Activated CD8-positive, alpha-beta memory T cell treated with anti-CD3 and anti-CD28 coated beads, Interleukin-2, amount 50 U/mL, for 48 hours (primary cell): ENCODE data around the gene PUM2.

Experiments used
- DNase-seq: peaks from one replicate; pipeline ENCODE4 v3.0.0-alpha.2; 2020

Gene PUM2

GRCh38 chr2:20343128-20343527 lies 7.5 kb downstream of the PUM2 start:
- no peak for DNase-seq

- no peak for DNase-seq
Observed at GRCh38 chr2:20339012-20339411, 11.6 kb downstream of the PUM2 start.

GRCh38 chr2:20334605-20335203 lies 15.9 kb downstream of the PUM2 start:
- no peak for DNase-seq

DNA sequence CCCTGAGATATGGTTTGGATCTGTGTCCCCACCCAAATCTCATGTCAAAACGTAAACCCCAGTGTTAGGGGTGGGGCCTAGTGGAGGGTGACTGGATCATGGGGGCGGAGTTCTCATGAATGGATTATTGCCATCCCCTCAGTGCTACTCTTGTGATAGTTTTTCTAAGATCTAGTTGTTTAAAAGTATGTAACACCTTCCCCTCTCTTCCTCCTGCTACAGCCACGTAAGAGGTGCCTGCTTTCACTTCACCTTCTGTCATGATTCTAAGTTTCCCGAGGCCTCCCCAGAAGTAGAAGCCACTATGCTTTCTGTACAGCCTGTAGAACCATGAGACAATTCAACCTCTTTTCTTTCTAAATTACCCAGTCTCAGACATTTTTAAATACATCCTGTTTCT lies 16.9 kb downstream of the PUM2 start:
- no peak for DNase-seq

GRCh38 chr2:20330192-20330591 lies 20.5 kb downstream of the PUM2 start:
- DNase-seq: no peak

- DNase-seq: no peak
Observed at GRCh38 chr2:20327370-20327769, 23.3 kb downstream of the PUM2 start.

DNA sequence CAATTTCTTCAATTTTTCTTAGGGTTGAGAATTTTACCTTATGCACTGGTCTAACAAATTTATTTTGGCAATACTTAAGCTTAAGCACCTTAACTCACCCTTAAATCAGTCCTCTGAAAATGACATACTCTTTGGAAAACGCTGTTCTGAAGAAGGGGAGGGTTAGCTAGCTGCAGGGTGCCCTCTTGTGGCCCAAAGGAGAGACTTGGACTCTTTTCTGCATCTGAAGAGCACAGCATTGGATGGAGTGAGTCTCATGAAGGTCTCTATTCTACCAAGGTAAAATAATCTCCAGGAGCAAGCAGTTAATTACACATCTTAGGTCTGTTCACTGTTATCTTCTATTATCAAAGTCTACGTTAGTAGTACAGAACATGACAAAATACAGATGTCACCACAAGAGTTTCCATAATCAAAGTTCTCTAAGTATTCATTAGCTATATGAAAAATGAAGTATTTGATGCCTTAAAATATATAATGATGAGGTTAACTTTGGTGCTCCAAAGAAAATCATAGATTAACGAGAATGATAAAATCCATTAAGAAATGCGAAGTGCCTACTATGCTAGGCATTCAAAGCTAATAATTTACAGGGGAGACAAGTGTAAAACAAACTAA lies 24.4 kb downstream of the PUM2 start:
- DNase-seq: no peak

- DNase-seq: no peak
Observed at GRCh38 chr2:20322527-20323300, 27.9 kb downstream of the PUM2 start.

GRCh38 chr2:20317690-20318089 lies 33.0 kb downstream of the PUM2 start:
- DNase-seq: no peak

DNA sequence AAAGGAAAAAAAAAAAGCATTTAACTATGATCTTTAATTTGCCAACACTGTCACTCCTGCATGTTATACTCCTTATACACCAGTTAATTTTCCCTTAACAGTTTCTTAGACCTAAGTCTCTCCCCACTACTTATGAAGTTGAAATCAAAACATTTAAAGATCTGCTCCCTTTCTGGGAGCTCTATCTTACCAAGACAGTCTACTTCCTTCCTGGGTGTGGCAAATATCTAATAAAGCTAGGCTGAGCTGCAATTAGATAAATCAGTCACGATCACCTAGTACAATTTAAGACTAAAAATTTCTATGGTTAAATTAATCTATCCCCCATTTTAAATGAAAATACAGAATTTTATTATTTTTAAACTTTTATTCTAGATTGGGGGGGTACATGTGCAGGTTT lies 33.4 kb downstream of the PUM2 start:
- no peak for DNase-seq

GRCh38 chr2:20314562-20315501 lies 35.8 kb downstream of the PUM2 start:
- DNase-seq: no peak

- DNase-seq: no peak
Observed at GRCh38 chr2:20313659-20314058, 37.0 kb downstream of the PUM2 start.

GRCh38 chr2:20309001-20309400 lies 41.6 kb downstream of the PUM2 start:
- DNase-seq: no peak

- no peak for DNase-seq
Observed at GRCh38 chr2:20307311-20307710, 43.3 kb downstream of the PUM2 start.

DNA sequence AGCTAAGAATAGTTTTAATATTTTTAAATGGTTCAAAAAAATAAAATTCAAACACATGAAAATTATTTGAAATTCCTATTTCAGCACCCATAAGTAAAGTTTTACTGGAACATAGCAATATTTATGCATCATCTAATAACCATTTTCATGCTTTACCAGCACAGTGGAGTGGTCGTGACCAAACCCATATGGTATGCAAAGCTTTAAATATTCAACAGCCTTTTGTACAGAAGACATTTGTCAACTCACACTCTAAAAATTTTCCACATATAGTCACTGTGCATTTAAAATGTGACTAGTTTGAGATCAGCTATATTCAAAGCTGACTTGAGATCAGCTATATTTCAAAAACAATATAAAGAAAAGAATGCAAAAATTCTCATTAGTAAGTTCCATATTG lies 46.2 kb downstream of the PUM2 start:
- DNase-seq: no peak

DNA sequence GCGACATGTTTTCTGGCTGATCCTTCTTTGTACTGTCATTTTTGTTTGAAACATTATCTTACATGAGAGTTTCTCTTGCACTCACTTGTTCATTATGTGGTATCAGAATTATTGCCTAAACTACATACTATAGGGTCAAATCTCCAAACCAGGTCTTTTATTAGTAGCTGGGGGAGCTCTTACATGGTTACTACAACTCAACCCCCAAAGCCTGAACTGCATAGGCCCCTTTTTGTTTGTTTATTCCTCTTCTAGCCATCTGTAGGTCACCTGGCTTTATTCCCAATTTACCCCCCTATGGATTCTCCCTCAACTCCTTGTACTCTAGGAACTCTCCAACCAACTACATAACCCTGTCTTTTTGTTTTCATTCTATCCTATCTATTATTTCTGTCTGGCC lies 46.7 kb downstream of the PUM2 start:
- DNase-seq: no peak

- no peak for DNase-seq
Observed at GRCh38 chr2:20302019-20302418, 48.6 kb downstream of the PUM2 start.

GRCh38 chr2:20300656-20301055 lies 50.0 kb downstream of the PUM2 start:
- no peak for DNase-seq

GRCh38 chr2:20299113-20299512 lies 51.5 kb downstream of the PUM2 start:
- no peak for DNase-seq

DNA sequence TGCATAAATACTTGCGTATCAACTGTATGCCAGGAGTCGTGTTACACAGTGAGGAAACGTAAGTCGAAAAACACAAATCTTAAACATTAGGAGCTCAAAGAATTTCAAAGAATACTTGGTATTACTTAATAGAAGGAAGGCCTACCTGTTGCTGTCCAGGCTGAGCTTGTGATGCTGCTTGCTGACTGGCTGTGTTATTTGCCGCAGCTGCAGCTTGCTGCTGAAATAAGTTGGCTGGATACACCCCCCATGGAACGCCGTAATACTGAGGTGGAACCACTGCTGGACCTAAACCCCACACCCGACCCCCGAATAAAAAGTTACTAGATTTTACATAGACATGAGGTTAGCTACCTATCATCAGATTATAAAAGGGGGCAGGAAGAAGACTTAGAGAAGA lies 56.4 kb downstream of the PUM2 start:
- no peak for DNase-seq

- DNase-seq: no peak
Observed at GRCh38 chr2:20292984-20293383, 57.7 kb downstream of the PUM2 start.

GRCh38 chr2:20291846-20292408 lies 58.7 kb downstream of the PUM2 start:
- DNase-seq: no peak

DNA sequence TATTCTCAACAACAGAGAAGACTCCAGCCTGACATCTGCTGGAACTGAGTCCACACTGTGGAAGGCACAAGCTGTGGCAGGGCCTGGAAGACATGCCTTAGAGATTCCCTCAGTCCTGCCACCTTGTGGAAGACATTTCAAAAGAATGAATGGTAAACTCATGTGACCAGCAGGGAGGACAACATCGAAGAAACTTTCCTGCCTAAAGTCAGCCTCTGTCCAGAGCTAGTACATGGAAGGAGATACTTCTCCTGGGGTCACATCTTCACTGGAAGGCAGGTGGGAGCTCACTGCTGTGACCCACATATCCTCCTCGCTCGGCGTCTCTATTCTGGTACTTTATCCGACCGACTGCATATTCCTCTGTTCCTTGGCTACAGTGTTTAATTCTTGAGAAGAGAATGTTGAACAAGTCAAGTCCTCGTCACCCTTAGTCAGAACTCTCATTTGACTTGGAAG lies 59.5 kb downstream of the PUM2 start:
- no peak for DNase-seq
